Measurements from ENCODE around the gene ARL10.

The ARL10 gene

GRCh38 chr5:176381979-176382378 is 16.7 kb downstream of the ARL10 start:
- CTCF ChIA-PET = no interaction called here
- H3K27ac ChIP-seq = peak overlapping the region; percentile 43
- POLR2A ChIA-PET (ENCODE audit: low non-redundant PET) = no interaction called here
- no peak for TF ChIP-seq CTCF (conservative IDR thresholded peaks at IDR 0.05; ENCODE audit: low read depth)
- DNase-seq (ENCODE audit: low spot score) = no peak

GRCh38 chr5:176382721-176383120 is 17.4 kb downstream of the ARL10 start:
- POLR2A ChIA-PET (ENCODE audit: low non-redundant PET) = no interaction called here
- CTCF ChIA-PET = interaction anchor here (1.0 kb wide), 1 partner anchor 21 kb away, joined by 3 read pairs; the partner anchor contains the start of gene KIAA1191
- no peak for DNase-seq (ENCODE audit: low spot score)
- H3K27ac ChIP-seq = peak overlapping the region; percentile 43
- TF ChIP-seq CTCF (conservative IDR thresholded peaks at IDR 0.05; ENCODE audit: low read depth) = no peak

GRCh38 chr5:176383248-176383905 is 18.1 kb downstream of the ARL10 start:
- ChIA-PET POLR2A (ENCODE audit: low non-redundant PET) (no interaction called here), CTCF (interaction anchor here (1.0 kb wide), 1 partner anchor 22 kb away, joined by 3 read pairs; the partner anchor contains the start of gene KIAA1191)

GRCh38 chr5:176383961-176384360 is 18.7 kb downstream of the ARL10 start:
- no peak for TF ChIP-seq CTCF (conservative IDR thresholded peaks at IDR 0.05; ENCODE audit: low read depth)
- CTCF ChIA-PET = interaction anchor here (1.0 kb wide), 1 partner anchor 22 kb away, joined by 3 read pairs; the partner anchor contains the start of gene KIAA1191
- POLR2A ChIA-PET (ENCODE audit: low non-redundant PET) = no interaction called here
- H3K27ac ChIP-seq = peak overlapping the region; percentile 11
- DNase-seq (ENCODE audit: low spot score) = no peak

More at GRCh38 chr5:176383248-176383905, 18.1 kb downstream of the ARL10 start:
- no peak for TF ChIP-seq CTCF (conservative IDR thresholded peaks at IDR 0.05; ENCODE audit: low read depth)
- peak overlapping the region; percentile 11 for H3K27ac ChIP-seq
- DNase-seq (ENCODE audit: low spot score) = no peak

GRCh38 chr5:176384366-176384930 is 19.2 kb downstream of the ARL10 start:
- POLR2A ChIA-PET (ENCODE audit: low non-redundant PET) = no interaction called here
- DNase-seq (ENCODE audit: low spot score) = no peak
- peak overlapping the region; percentile 11 for H3K27ac ChIP-seq
- CTCF ChIA-PET = no interaction called here
- TF ChIP-seq CTCF (conservative IDR thresholded peaks at IDR 0.05; ENCODE audit: low read depth) = no peak

GRCh38 chr5:176384991-176385390 is 19.7 kb downstream of the ARL10 start:
- peak overlapping the region; percentile 11 for H3K27ac ChIP-seq
- CTCF ChIA-PET = no interaction called here
- DNase-seq (ENCODE audit: low spot score) = no peak
- TF ChIP-seq CTCF (conservative IDR thresholded peaks at IDR 0.05; ENCODE audit: low read depth) = no peak
- POLR2A ChIA-PET (ENCODE audit: low non-redundant PET) = no interaction called here
